ENCODE data around the gene ESYT1. TPM values are rescaled to one million over a fixed set of nuclear protein-coding genes. Genes with fewer than 3 reads are reported as not detected.

Gene ESYT1
- total RNA-seq, 4 donors from 2014 or later: 91.2 to 235 (median 210) TPM

DNA sequence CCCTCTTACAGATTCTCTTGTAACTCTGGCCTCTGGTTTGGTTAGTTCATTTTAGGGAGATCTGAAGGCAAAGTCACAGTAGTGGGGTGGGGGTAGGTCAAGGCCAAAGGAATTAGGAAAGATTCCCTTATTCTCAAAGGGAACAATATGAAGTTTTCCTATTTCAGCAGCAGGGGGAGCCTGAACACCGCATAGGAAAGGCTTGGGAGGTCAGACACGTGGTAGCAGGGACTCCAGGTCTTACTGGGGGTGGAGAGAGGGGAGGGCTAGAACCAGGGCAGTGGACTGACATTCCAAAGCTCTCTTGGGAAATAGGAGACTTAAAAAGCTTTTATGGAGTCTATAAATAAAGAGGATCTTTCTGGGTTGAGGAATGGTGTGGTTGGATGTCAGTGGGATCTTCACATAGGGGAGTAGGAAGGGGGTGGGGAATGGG is 8.7 kb upstream of the ESYT1 start:
- Histone ChIP-seq H3K4me1 (peaks cover 0 to 30% (median 9%) of the 10 kb centered on the region in 4 donors), H3K27me3 (no peaks in the 10 kb centered on the region), H3K9me3 (no peaks in the 10 kb centered on the region), H3K4me3 (peak overlapping the region in 1 of 4 donors; percentile 91), H3K36me3 (peaks cover 0 to 40% (median 5%) of the 10 kb centered on the region in 3 donors), H3K27ac (peak overlapping the region; percentile 87 to 97 (median 94))
- TF ChIP-seq, protein P1, sequence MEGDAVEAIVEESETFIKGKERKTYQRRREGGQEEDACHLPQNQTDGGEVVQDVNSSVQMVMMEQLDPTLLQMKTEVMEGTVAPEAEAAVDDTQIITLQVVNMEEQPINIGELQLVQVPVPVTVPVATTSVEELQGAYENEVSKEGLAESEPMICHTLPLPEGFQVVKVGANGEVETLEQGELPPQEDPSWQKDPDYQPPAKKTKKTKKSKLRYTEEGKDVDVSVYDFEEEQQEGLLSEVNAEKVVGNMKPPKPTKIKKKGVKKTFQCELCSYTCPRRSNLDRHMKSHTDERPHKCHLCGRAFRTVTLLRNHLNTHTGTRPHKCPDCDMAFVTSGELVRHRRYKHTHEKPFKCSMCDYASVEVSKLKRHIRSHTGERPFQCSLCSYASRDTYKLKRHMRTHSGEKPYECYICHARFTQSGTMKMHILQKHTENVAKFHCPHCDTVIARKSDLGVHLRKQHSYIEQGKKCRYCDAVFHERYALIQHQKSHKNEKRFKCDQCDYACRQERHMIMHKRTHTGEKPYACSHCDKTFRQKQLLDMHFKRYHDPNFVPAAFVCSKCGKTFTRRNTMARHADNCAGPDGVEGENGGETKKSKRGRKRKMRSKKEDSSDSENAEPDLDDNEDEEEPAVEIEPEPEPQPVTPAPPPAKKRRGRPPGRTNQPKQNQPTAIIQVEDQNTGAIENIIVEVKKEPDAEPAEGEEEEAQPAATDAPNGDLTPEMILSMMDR (IDR thresholded peaks at IDR 0.05): peak; percentile 67 to 88 (median 77)
- TF ChIP-seq EP300 (IDR thresholded peaks at IDR 0.05) (peak in 1 of 2 donors; percentile 50), POLR2A (IDR thresholded peaks at IDR 0.05) (no peak)
- WGBS, 2 donors: 0% methylated on average over 2 of the region's 2 CpGs
- peak in 1 of 2 donors; percentile 59 for DNase-seq (ENCODE audit: low spot score in 2 of 2)

DNA sequence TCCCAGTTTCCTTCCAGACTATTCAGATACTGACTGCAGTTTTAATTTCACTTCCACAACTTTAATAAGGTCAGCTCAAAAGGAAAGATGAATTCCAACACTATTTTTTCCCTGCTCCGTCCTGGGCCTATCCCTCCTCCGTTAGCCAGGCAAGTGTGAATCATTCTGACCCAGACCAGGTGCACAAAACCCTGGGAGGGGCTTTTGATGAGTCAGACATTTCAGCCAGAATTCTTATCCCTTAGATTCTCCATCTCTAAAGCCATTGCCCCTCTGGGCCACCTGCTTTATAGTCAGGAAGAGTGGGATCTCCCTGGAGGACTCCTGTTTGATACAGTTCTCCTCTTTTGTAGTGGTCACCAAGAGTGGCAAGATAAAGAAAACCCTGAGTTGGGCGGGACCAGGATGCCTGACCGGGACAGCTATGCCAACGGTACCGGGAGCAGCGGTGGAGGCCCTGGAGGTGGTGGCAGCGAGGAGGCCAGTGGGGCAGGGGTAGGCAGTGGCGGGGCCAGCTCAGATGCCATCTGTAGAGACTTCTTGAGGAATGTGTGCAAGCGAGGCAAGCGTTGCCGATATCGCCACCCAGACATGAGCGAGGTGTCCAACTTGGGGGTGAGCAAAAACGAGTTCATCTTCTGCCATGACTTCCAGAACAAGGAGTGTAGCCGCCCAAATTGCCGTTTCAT is 7.8 kb upstream of the ESYT1 start:
- H3K27me3 ChIP-seq: no peaks in the 10 kb centered on the region
- WGBS, 2 donors: 87 to 92% methylated on average over 17 of the region's 17 CpGs
- no peak for DNase-seq (ENCODE audit: low spot score in 2 of 2)
- H3K36me3 ChIP-seq: peaks cover 0 to 40% (median 5%) of the 10 kb centered on the region in 3 donors
- H3K9me3 ChIP-seq: no peaks in the 10 kb centered on the region
- H3K4me3 ChIP-seq: no peak overlapping the region
- no peak for TF ChIP-seq POLR2A (IDR thresholded peaks at IDR 0.05)
- TF ChIP-seq, protein P1 (IDR thresholded peaks at IDR 0.05): no peak
- no peak for TF ChIP-seq EP300 (IDR thresholded peaks at IDR 0.05)
- H3K4me1 ChIP-seq: peaks cover 0 to 28% (median 9%) of the 10 kb centered on the region in 4 donors
- peak overlapping the region in 3 of 4 donors; percentile 5 to 97 (median 94) for H3K27ac ChIP-seq

DNA sequence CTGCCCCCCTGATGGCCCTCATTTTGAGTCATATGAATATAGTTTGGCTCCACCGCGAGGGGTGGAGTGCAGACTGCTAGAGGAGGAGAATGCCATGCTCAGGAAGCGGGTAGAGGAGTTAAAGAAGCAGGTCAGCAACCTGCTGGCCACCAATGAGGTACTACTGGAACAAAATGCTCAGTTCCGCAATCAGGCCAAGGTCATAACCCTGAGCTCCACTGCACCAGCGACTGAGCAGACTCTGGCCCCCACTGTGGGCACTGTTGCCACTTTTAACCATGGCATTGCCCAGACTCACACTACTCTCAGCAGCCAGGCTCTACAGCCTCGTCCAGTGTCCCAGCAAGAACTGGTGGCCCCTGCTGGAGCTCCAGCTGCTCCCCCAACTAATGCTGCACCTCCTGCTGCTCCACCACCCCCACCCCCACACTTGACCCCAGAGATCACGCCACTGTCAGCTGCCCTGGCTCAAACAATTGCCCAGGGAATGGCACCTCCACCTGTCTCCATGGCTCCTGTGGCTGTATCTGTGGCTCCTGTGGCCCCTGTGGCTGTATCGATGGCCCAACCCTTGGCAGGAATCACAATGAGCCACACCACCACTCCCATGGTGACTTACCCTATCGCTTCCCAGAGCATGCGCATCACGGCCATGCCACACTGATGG is 6.7 kb upstream of the ESYT1 start:
- TF ChIP-seq, protein P1 (IDR thresholded peaks at IDR 0.05): no peak
- TF ChIP-seq EP300 (IDR thresholded peaks at IDR 0.05) (no peak), POLR2A (IDR thresholded peaks at IDR 0.05) (no peak)
- peaks cover 0 to 29% (median 13%) of the 10 kb centered on the region in 4 donors for H3K4me1 ChIP-seq
- H3K27ac ChIP-seq: no peak overlapping the region
- H3K9me3 ChIP-seq: no peaks in the 10 kb centered on the region
- H3K27me3 ChIP-seq: no peaks in the 10 kb centered on the region
- peaks cover 0 to 40% (median 5%) of the 10 kb centered on the region in 3 donors for H3K36me3 ChIP-seq
- H3K4me3 ChIP-seq: no peak overlapping the region
- DNase-seq (ENCODE audit: low spot score in 2 of 2): no peak
- 83 to 90% methylated on average over 8 to 11 of the region's 11 CpGs for WGBS, 2 donors

DNA sequence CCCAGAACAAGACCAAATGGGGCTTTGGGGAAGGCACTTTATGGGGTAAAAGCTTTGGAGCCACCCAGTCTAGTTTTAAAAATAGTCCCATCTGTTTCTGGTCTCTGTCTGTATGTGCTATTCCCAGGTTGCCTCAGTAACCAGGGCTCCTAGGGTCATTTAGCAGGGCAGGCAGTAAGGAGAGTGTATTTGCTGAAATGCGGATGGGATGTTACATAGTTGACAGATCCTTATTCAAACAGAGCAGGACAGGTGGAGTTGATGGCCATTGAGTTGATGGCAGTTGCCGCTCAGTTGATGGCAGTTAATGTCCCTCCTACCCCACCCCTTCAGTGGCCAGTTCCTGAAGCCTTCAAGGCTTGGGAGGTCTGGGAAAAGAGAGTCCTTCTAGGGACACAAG is 5.4 kb upstream of the ESYT1 start:
- TF ChIP-seq POLR2A (IDR thresholded peaks at IDR 0.05) (no peak), EP300 (IDR thresholded peaks at IDR 0.05) (no peak)
- TF ChIP-seq, protein P1 (IDR thresholded peaks at IDR 0.05): no peak
- Histone ChIP-seq H3K27me3 (no peaks in the 10 kb centered on the region), H3K4me1 (peaks cover 5 to 40% (median 25%) of the 10 kb centered on the region in 4 donors), H3K27ac (no peak overlapping the region), H3K9me3 (no peaks in the 10 kb centered on the region), H3K4me3 (no peak overlapping the region), H3K36me3 (peaks cover 0 to 40% (median 5%) of the 10 kb centered on the region in 3 donors)
- WGBS, 2 donors: 83 to 89% methylated on average over 2 of the region's 2 CpGs
- DNase-seq (ENCODE audit: low spot score in 2 of 2): no peak

DNA sequence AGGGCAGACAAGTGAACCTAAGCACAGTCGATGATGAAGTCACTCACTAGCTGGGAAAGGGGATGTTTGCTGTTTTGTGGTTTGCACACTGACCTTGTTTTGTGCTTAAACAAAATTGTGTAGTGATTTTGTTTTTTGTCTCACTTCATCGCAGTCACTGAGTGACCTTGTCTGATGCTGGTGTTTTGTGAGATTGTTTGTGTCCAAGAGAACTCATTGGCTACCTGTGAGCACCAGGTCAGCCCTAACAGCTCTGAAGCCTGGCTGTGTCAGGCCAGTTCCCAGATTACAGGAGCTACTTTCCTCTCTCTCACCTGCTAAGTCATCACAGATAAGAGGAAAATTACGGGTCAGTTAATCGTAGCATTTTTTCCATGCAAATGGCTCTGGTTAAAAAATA is 3.9 kb upstream of the ESYT1 start:
- DNase-seq (ENCODE audit: low spot score in 2 of 2): no peak
- Histone ChIP-seq H3K9me3 (no peaks in the 10 kb centered on the region), H3K4me1 (peaks cover 5 to 32% (median 21%) of the 10 kb centered on the region in 4 donors), H3K36me3 (peaks cover 0 to 40% (median 5%) of the 10 kb centered on the region in 3 donors), H3K27ac (no peak overlapping the region), H3K4me3 (no peak overlapping the region), H3K27me3 (no peaks in the 10 kb centered on the region)
- 84 to 90% methylated on average over 4 of the region's 4 CpGs for WGBS, 2 donors
- no peak for TF ChIP-seq POLR2A (IDR thresholded peaks at IDR 0.05)
- no peak for TF ChIP-seq EP300 (IDR thresholded peaks at IDR 0.05)
- TF ChIP-seq, protein P1 (IDR thresholded peaks at IDR 0.05): no peak
